ENCODE data around the gene MARS1.
A peak's percentile ranks its signal among the peaks of the same experiment; 100 is the strongest.

MARS1 gene

GRCh38 chr12:57518920-57519795 lies 31.3 kb downstream of the MARS1 start:
- DNase-seq, result no peak

GRCh38 chr12:57519796-57520052 lies 31.9 kb downstream of the MARS1 start:
- DNase-seq, result peak; percentile 26

- peak; percentile 100 for DNase-seq
These were observed 32.4 kb downstream of the MARS1 start, which contains the start of gene DDIT3 for GRCh38 chr12:57520053-57520818. Gene DDIT3, minus strand, starts transcription at chr12:57520514. Its CDS starts 3,108 bp downstream, at chr12:57517406.

GRCh38 chr12:57521525-57522010 lies 33.7 kb downstream of the MARS1 start:
- DNase-seq, result peak; percentile 22

- DNase-seq, result peak; percentile 94
These were observed 34.4 kb downstream of the MARS1 start, which contains the start of gene MBD6 for GRCh38 chr12:57522011-57522886. Gene MBD6, plus strand, starts transcription at chr12:57522824. Its CDS starts 1,480 bp downstream, at chr12:57524304.

GRCh38 chr12:57522887-57523705 lies 35.2 kb downstream of the MARS1 start:
- DNase-seq, result no peak

- peak; percentile 41 for DNase-seq
These were observed 36.1 kb downstream of the MARS1 start for GRCh38 chr12:57523706-57524614.

- no peak for DNase-seq
These were observed 37.1 kb downstream of the MARS1 start for GRCh38 chr12:57524814-57525614.

GRCh38 chr12:57525615-57526383 lies 37.9 kb downstream of the MARS1 start:
- no peak for DNase-seq

- DNase-seq, result no peak
These were observed 38.7 kb downstream of the MARS1 start for GRCh38 chr12:57526477-57527126.

GRCh38 chr12:57527184-57527583 lies 39.3 kb downstream of the MARS1 start:
- DNase-seq, result no peak

GRCh38 chr12:57528176-57528575 lies 40.3 kb downstream of the MARS1 start:
- DNase-seq, result no peak

GRCh38 chr12:57528831-57529555 lies 41.1 kb downstream of the MARS1 start:
- no peak for DNase-seq

- no peak for DNase-seq
These were observed 42.0 kb downstream of the MARS1 start for GRCh38 chr12:57529831-57530230.

GRCh38 chr12:57530396-57531142 lies 42.7 kb downstream of the MARS1 start:
- DNase-seq, result no peak

- DNase-seq, result no peak
These were observed 44.0 kb downstream of the MARS1 start for GRCh38 chr12:57531836-57532235.

GRCh38 chr12:57533108-57533507 lies 45.2 kb downstream of the MARS1 start:
- no peak for DNase-seq

Measured in CD4-positive, alpha-beta T cell treated with Interleukin-12 subunit alpha and Interleukin-12 subunit beta, for 1 hour (primary cell).